Transverse colon (tissue), 4 donors: ENCODE measurements around the gene OR2A25. TPM values are rescaled to one million over a fixed set of nuclear protein-coding genes. Genes with fewer than 3 reads are reported as not detected.

Experiments
- DNase-seq: peaks from one replicate; pipeline ENCODE4 v3.0.0-alpha.2; 2019
- H3K27ac ChIP-seq, 4 donors: fragments of 200-600 bp; sonication (generic); 2 replicates each; pipeline ENCODE4 v1.5.1; 2016 to 2018; ENCODE audit warnings: inconsistent platforms in 4 of 4
- H3K27me3 ChIP-seq: fragments of 200-600 bp; sonication (generic); 2 replicates; pipeline ENCODE4 v1.5.1; 2017; ENCODE audit warnings: inconsistent platforms
- H3K36me3 ChIP-seq, 4 donors: fragments of 200-600 bp; sonication (generic); 2 replicates each; pipeline ENCODE4 v1.5.1; 2017 to 2019; ENCODE audit warnings: inconsistent platforms in 4 of 4
- H3K4me1 ChIP-seq, 4 donors: fragments of 200-600 bp; sonication (generic); 2 replicates each; pipeline ENCODE4 v1.5.1; 2017 to 2020; ENCODE audit warnings: inconsistent platforms in 4 of 4
- H3K4me3 ChIP-seq, 4 donors: fragments of 200-600 bp; sonication (generic); 1 replicate in 1 of 4; 2 replicates in 3 of 4; pipeline versions ENCODE4 v1.5.1 to v1.6.1; 2017 to 2019; ENCODE audit warnings: inconsistent platforms in 4 of 4
- H3K9me3 ChIP-seq, 2 donors: fragments of 200-600 bp; sonication (generic); 2 replicates each; pipeline ENCODE4 v1.5.1; 2017 to 2019; ENCODE audit warnings: inconsistent platforms in 2 of 2
- CTCF ChIP-seq, 5 experiments: fragments of 200-600 bp in 3 of 5; fragments of 450-650 bp in 2 of 5; sonication (generic) in 3 of 5; IDR thresholded peaks; 1 replicate in 2 of 5; 2 replicates in 3 of 5; pipeline ENCODE4 v1.5.1; 2016 to 2017; ENCODE audit warnings: antibody characterized with exemption in 5 of 5, inconsistent platforms in 3 of 5, mild to moderate bottlenecking in 2 of 5, moderate library complexity in 1 of 5
- EP300 ChIP-seq: sonication (generic); formaldehyde crosslinking; IDR thresholded peaks from one replicate; pipeline ENCODE4 v1.6.1; 2017; ENCODE audit warnings: antibody characterized with exemption, low read depth
- POLR2A ChIP-seq: fragments of 450-650 bp; IDR thresholded peaks from one replicate; pipeline ENCODE4 v1.6.1; 2016; ENCODE audit warnings: antibody characterized with exemption, mild to moderate bottlenecking, moderate library complexity
- POLR2AphosphoS5 ChIP-seq, 3 donors: sonication (generic); formaldehyde crosslinking; IDR thresholded peaks; one replicate each; pipeline ENCODE4 v1.6.1; 2016; ENCODE audit warnings: antibody characterized with exemption in 3 of 3
- WGBS, 2 donors: methylation state at CpG; one replicate each; pipeline ENCODE4 v1.1.5; 2018; ENCODE audit warnings: low coverage in 1 of 2; 5-methylcytosine and 5-hydroxymethylcytosine counted together
- in situ Hi-C, 4 donors: fragments of 200-750 bp; cut with MboI; loops; one replicate each; pipeline versions ENCODE4 v1.15.0 to v1.15.1; 2017; ENCODE audit warnings: low sequenced_read_pairs in 3 of 4, low pct_ligation_motif_present in 1 of 4, low pct_unique_long_range_greater_than_20kb in 1 of 4
- intact Hi-C: fragments of 100-400 bp; cut with DNase I; formaldehyde crosslinking; loops from one replicate; pipeline ENCODE4 v1.15.1; 2023; ENCODE audit warnings: low total_unique reads
- total RNA-seq, 4 donors: library from RNA; depleted of rRNA; stranded (reverse); fragments of >200 nt; gene quantifications; one replicate each; pipeline ENCODE4 v1.1.0, GENCODE V29; 2016

The OR2A25 gene
- total RNA-seq, 4 donors from 2014 or later: not detected

GRCh38 chr7:144105211-144105610, 35.6 kb downstream of the OR2A25 start:
- Histone ChIP-seq H3K4me1 (no peaks in the 10 kb centered on the region), H3K9me3 (no peaks in the 10 kb centered on the region), H3K27me3 (no peaks in the 10 kb centered on the region), H3K36me3 (no peaks in the 10 kb centered on the region), H3K27ac (no peak overlapping the region), H3K4me3 (no peak overlapping the region)
- DNase-seq: no peak
- intact Hi-C loops: no loop called here
- TF ChIP-seq EP300: no peak
- TF ChIP-seq POLR2AphosphoS5 (IDR thresholded peaks at IDR 0.05): no peak
- TF ChIP-seq CTCF (IDR thresholded peaks at IDR 0.05): no peak
- TF ChIP-seq POLR2A: no peak
- in situ Hi-C loops: no loop called here

- no peak for TF ChIP-seq EP300
- TF ChIP-seq CTCF (IDR thresholded peaks at IDR 0.05): no peak
- TF ChIP-seq POLR2AphosphoS5 (IDR thresholded peaks at IDR 0.05): no peak
- no peak for TF ChIP-seq POLR2A
- no peaks in the 10 kb centered on the region for H3K9me3 ChIP-seq
- intact Hi-C loops: no loop called here
- WGBS, 2 donors: 78 to 88% methylated on average over 1 to 2 of the region's 2 CpGs
- H3K27ac ChIP-seq: no peak within 1 kb of the TSS
- H3K27me3 ChIP-seq: no peaks in the 10 kb centered on the region
- in situ Hi-C loops: no loop called here
- DNase-seq: no peak
- H3K4me1 ChIP-seq: no peaks in the 10 kb centered on the region
- no peak within 1 kb of the TSS for H3K4me3 ChIP-seq
- no peaks in the 10 kb centered on the region for H3K36me3 ChIP-seq
Measured at GRCh38 chr7:144109283-144109682, 39.7 kb downstream of the OR2A25 start, which contains the start of gene OR2A2. Gene OR2A2, plus strand, starts transcription at chr7:144109583. Its CDS starts 0 bp downstream, at chr7:144109583.

GRCh38 chr7:144110272-144110671, 40.7 kb downstream of the OR2A25 start:
- no peak overlapping the region for H3K4me3 ChIP-seq
- H3K9me3 ChIP-seq: no peaks in the 10 kb centered on the region
- WGBS, 2 donors: 80 to 84% methylated on average over 3 to 5 of the region's 5 CpGs
- intact Hi-C loops: no loop called here
- TF ChIP-seq CTCF (IDR thresholded peaks at IDR 0.05) (no peak), POLR2AphosphoS5 (IDR thresholded peaks at IDR 0.05) (no peak), EP300 (no peak), POLR2A (no peak)
- DNase-seq: no peak
- no peaks in the 10 kb centered on the region for H3K36me3 ChIP-seq
- in situ Hi-C loops: no loop called here
- H3K4me1 ChIP-seq: no peaks in the 10 kb centered on the region
- no peaks in the 10 kb centered on the region for H3K27me3 ChIP-seq
- H3K27ac ChIP-seq: no peak overlapping the region

GRCh38 chr7:144113651-144114050, 44.0 kb downstream of the OR2A25 start:
- H3K27me3 ChIP-seq: no peaks in the 10 kb centered on the region

More at GRCh38 chr7:144113651-144114050, 44.0 kb downstream of the OR2A25 start:
- H3K36me3 ChIP-seq: no peaks in the 10 kb centered on the region
- H3K4me1 ChIP-seq: no peaks in the 10 kb centered on the region
- no peak overlapping the region for H3K27ac ChIP-seq
- in situ Hi-C loops (no loop called here), intact Hi-C loops (no loop called here)
- no peak for DNase-seq
- WGBS, 2 donors: 31 to 33% methylated on average over 1 of the region's 1 CpG
- H3K4me3 ChIP-seq: no peak overlapping the region
- H3K9me3 ChIP-seq: no peaks in the 10 kb centered on the region
- no peak for TF ChIP-seq CTCF (IDR thresholded peaks at IDR 0.05)
- no peak for TF ChIP-seq POLR2A
- TF ChIP-seq EP300: no peak
- TF ChIP-seq POLR2AphosphoS5 (IDR thresholded peaks at IDR 0.05): no peak
